Suprapubic skin (tissue), 4 donors: Measurements from ENCODE around the gene SLC13A2. TPM values are rescaled to one million over a fixed set of nuclear protein-coding genes. Genes with fewer than 3 reads are reported as not detected.

ENCODE experiments used
- DNase-seq, 2 donors: peaks; one replicate each; pipeline ENCODE4 v3.0.0-alpha.2; 2019; ENCODE audit warnings: low spot score in 2 of 2
- H3K27ac ChIP-seq: fragments of 200-600 bp; sonication (generic); one replicate; pipeline ENCODE4 v1.5.1; 2019
- H3K27me3 ChIP-seq: fragments of 200-600 bp; sonication (generic); one replicate; pipeline ENCODE4 v1.5.1; 2019
- H3K36me3 ChIP-seq: fragments of 200-600 bp; sonication (generic); one replicate; pipeline ENCODE4 v1.5.1; 2019
- H3K4me1 ChIP-seq: fragments of 200-600 bp; sonication (generic); one replicate; pipeline ENCODE4 v1.5.1; 2019
- H3K4me3 ChIP-seq: fragments of 200-600 bp; sonication (generic); one replicate; pipeline ENCODE4 v1.5.1; 2019; ENCODE audit warnings: mild to moderate bottlenecking
- H3K9me3 ChIP-seq: fragments of 200-600 bp; sonication (generic); one replicate; pipeline ENCODE4 v1.5.1; 2019
- CTCF ChIP-seq, 2 donors: fragments of 200-600 bp in 1 of 2; fragments of 450-650 bp in 1 of 2; sonication (generic) in 1 of 2; IDR thresholded peaks; one replicate each; pipeline ENCODE4 v1.5.1; 2016 to 2019; ENCODE audit warnings: antibody characterized with exemption in 2 of 2, mild to moderate bottlenecking in 1 of 2, moderate library complexity in 1 of 2
- EP300 ChIP-seq: sonication (generic); formaldehyde crosslinking; IDR thresholded peaks from one replicate; pipeline ENCODE4 v1.6.1; 2017; ENCODE audit warnings: antibody characterized with exemption
- POLR2A ChIP-seq, 2 donors: fragments of 450-650 bp; IDR thresholded peaks; one replicate each; pipeline ENCODE4 v1.6.1; 2017; ENCODE audit warnings: antibody characterized with exemption in 2 of 2, mild to moderate bottlenecking in 2 of 2, moderate library complexity in 2 of 2
- POLR2AphosphoS5 ChIP-seq, 3 donors: sonication (generic); formaldehyde crosslinking; IDR thresholded peaks; one replicate each; pipeline ENCODE4 v1.6.1; 2017; ENCODE audit warnings: antibody characterized with exemption in 3 of 3
- WGBS: methylation state at CpG from one replicate; pipeline ENCODE4 v1.1.5; 2018; 5-methylcytosine and 5-hydroxymethylcytosine counted together
- total RNA-seq, 4 donors: library from RNA; depleted of rRNA; stranded (reverse); fragments of >200 nt; gene quantifications; one replicate each; pipeline ENCODE4 v1.1.0, GENCODE V29; 2016

The SLC13A2 gene
- total RNA-seq, 4 donors from 2014 or later = 9.7 to 22.0 (median 14.8) TPM

- WGBS = 82% methylated on average over 4 of the region's 4 CpGs
- DNase-seq = no peak
- TF ChIP-seq POLR2A (IDR thresholded peaks at IDR 0.05) (no peak), EP300 (no peak), CTCF (IDR thresholded peaks at IDR 0.05) (no peak), POLR2AphosphoS5 (IDR thresholded peaks at IDR 0.05) (no peak)
Measured at GRCh38 chr17:28541439-28541838, 68.0 kb downstream of the SLC13A2 start.

GRCh38 chr17:28544402-28545140 lies 71.1 kb downstream of the SLC13A2 start:
- DNase-seq = no peak
- 80% methylated on average over 4 of the region's 4 CpGs for WGBS
- Histone ChIP-seq H3K27me3 (no peaks in the 10 kb centered on the region), H3K36me3 (peaks cover 16% of the 10 kb centered on the region), H3K4me1 (peaks cover 1% of the 10 kb centered on the region), H3K9me3 (no peaks in the 10 kb centered on the region), H3K27ac (no peak overlapping the region), H3K4me3 (no peak overlapping the region)
- TF ChIP-seq POLR2AphosphoS5 (IDR thresholded peaks at IDR 0.05) (no peak), POLR2A (IDR thresholded peaks at IDR 0.05) (no peak), EP300 (no peak), CTCF (IDR thresholded peaks at IDR 0.05) (no peak)

More at GRCh38 chr17:28541439-28541838, 68.0 kb downstream of the SLC13A2 start:
- H3K4me3 ChIP-seq = no peak overlapping the region
- no peaks in the 10 kb centered on the region for H3K9me3 ChIP-seq
- H3K27ac ChIP-seq = no peak overlapping the region
- peaks cover 5% of the 10 kb centered on the region for H3K36me3 ChIP-seq
- no peaks in the 10 kb centered on the region for H3K27me3 ChIP-seq
- no peaks in the 10 kb centered on the region for H3K4me1 ChIP-seq

GRCh38 chr17:28545141-28545503 lies 71.7 kb downstream of the SLC13A2 start:
- no peak for DNase-seq
- no peaks in the 10 kb centered on the region for H3K9me3 ChIP-seq
- 94% methylated on average over 2 of the region's 2 CpGs for WGBS
- H3K27me3 ChIP-seq = no peaks in the 10 kb centered on the region
- no peak overlapping the region for H3K4me3 ChIP-seq
- no peak overlapping the region for H3K27ac ChIP-seq
- TF ChIP-seq POLR2AphosphoS5 (IDR thresholded peaks at IDR 0.05) (no peak), EP300 (no peak), CTCF (IDR thresholded peaks at IDR 0.05) (no peak), POLR2A (IDR thresholded peaks at IDR 0.05) (no peak)
- peaks cover 16% of the 10 kb centered on the region for H3K36me3 ChIP-seq
- peaks cover 3% of the 10 kb centered on the region for H3K4me1 ChIP-seq

- no peak for DNase-seq
- peaks cover 16% of the 10 kb centered on the region for H3K36me3 ChIP-seq
- no peaks in the 10 kb centered on the region for H3K9me3 ChIP-seq
- H3K27me3 ChIP-seq = no peaks in the 10 kb centered on the region
- H3K4me1 ChIP-seq = peaks cover 7% of the 10 kb centered on the region
- WGBS = 57% methylated on average over 4 of the region's 6 CpGs
- H3K4me3 ChIP-seq = no peak overlapping the region
- TF ChIP-seq EP300 (no peak), POLR2AphosphoS5 (IDR thresholded peaks at IDR 0.05) (no peak), POLR2A (IDR thresholded peaks at IDR 0.05) (no peak), CTCF (IDR thresholded peaks at IDR 0.05) (no peak)
- no peak overlapping the region for H3K27ac ChIP-seq
Measured at GRCh38 chr17:28545787-28546415, 72.5 kb downstream of the SLC13A2 start.

- Histone ChIP-seq H3K4me3 (no peak overlapping the region), H3K27me3 (no peaks in the 10 kb centered on the region), H3K27ac (no peak overlapping the region), H3K4me1 (peaks cover 20% of the 10 kb centered on the region), H3K36me3 (peaks cover 16% of the 10 kb centered on the region), H3K9me3 (no peaks in the 10 kb centered on the region)
- no peak for DNase-seq
- 97% methylated on average over 9 of the region's 14 CpGs for WGBS
- TF ChIP-seq CTCF (IDR thresholded peaks at IDR 0.05) (no peak), POLR2AphosphoS5 (IDR thresholded peaks at IDR 0.05) (no peak), POLR2A (IDR thresholded peaks at IDR 0.05) (no peak), EP300 (no peak)
Measured at GRCh38 chr17:28547096-28547622, 73.7 kb downstream of the SLC13A2 start.
